Measurements from ENCODE around the gene PAX6. TPM values are rescaled to one million over a fixed set of nuclear protein-coding genes. Genes with fewer than 3 reads are reported as not detected.

PAX6 gene
- total RNA-seq, 1 experiment from 2014 or later = 3.3 TPM

GRCh38 chr11:31822927-31823643 is 12.0 kb upstream of the PAX6 start:
- peaks cover 78% of the 10 kb centered on the region for H3K4me1 Mint-ChIP-seq
- TF ChIP-seq TEAD4 (CRISPR knock-in tag; IDR thresholded peaks at IDR 0.05) (no peak), CBFB (CRISPR knock-in tag; IDR thresholded peaks at IDR 0.05; ENCODE audit: low read depth) (no peak), CREM (CRISPR knock-in tag; IDR thresholded peaks at IDR 0.05) (no peak), FOXP1 (CRISPR knock-in tag; IDR thresholded peaks at IDR 0.05; ENCODE audit: borderline replicate concordance) (no peak), ZNF396 (CRISPR knock-in tag; IDR thresholded peaks at IDR 0.05; ENCODE audit: borderline replicate concordance) (no peak), NFE2L1 (CRISPR knock-in tag; IDR thresholded peaks at IDR 0.05) (no peak), HMGXB4 (CRISPR knock-in tag; IDR thresholded peaks at IDR 0.05) (no peak), ZNF416 (CRISPR knock-in tag; IDR thresholded peaks at IDR 0.05) (no peak), PRRX2 (CRISPR knock-in tag; IDR thresholded peaks at IDR 0.05) (no peak), CREB1 (CRISPR knock-in tag; IDR thresholded peaks at IDR 0.05) (no peak)
- TF ChIP-seq, protein P1, sequence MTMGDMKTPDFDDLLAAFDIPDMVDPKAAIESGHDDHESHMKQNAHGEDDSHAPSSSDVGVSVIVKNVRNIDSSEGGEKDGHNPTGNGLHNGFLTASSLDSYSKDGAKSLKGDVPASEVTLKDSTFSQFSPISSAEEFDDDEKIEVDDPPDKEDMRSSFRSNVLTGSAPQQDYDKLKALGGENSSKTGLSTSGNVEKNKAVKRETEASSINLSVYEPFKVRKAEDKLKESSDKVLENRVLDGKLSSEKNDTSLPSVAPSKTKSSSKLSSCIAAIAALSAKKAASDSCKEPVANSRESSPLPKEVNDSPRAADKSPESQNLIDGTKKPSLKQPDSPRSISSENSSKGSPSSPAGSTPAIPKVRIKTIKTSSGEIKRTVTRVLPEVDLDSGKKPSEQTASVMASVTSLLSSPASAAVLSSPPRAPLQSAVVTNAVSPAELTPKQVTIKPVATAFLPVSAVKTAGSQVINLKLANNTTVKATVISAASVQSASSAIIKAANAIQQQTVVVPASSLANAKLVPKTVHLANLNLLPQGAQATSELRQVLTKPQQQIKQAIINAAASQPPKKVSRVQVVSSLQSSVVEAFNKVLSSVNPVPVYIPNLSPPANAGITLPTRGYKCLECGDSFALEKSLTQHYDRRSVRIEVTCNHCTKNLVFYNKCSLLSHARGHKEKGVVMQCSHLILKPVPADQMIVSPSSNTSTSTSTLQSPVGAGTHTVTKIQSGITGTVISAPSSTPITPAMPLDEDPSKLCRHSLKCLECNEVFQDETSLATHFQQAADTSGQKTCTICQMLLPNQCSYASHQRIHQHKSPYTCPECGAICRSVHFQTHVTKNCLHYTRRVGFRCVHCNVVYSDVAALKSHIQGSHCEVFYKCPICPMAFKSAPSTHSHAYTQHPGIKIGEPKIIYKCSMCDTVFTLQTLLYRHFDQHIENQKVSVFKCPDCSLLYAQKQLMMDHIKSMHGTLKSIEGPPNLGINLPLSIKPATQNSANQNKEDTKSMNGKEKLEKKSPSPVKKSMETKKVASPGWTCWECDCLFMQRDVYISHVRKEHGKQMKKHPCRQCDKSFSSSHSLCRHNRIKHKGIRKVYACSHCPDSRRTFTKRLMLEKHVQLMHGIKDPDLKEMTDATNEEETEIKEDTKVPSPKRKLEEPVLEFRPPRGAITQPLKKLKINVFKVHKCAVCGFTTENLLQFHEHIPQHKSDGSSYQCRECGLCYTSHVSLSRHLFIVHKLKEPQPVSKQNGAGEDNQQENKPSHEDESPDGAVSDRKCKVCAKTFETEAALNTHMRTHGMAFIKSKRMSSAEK (CRISPR knock-in tag; IDR thresholded peaks at IDR 0.05; ENCODE audit: borderline replicate concordance) = no peak
- TF ChIP-seq, protein P2, sequence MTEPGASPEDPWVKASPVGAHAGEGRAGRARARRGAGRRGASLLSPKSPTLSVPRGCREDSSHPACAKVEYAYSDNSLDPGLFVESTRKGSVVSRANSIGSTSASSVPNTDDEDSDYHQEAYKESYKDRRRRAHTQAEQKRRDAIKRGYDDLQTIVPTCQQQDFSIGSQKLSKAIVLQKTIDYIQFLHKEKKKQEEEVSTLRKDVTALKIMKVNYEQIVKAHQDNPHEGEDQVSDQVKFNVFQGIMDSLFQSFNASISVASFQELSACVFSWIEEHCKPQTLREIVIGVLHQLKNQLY (CRISPR knock-in tag; IDR thresholded peaks at IDR 0.05) = no peak
- TF ChIP-seq, protein P3, sequence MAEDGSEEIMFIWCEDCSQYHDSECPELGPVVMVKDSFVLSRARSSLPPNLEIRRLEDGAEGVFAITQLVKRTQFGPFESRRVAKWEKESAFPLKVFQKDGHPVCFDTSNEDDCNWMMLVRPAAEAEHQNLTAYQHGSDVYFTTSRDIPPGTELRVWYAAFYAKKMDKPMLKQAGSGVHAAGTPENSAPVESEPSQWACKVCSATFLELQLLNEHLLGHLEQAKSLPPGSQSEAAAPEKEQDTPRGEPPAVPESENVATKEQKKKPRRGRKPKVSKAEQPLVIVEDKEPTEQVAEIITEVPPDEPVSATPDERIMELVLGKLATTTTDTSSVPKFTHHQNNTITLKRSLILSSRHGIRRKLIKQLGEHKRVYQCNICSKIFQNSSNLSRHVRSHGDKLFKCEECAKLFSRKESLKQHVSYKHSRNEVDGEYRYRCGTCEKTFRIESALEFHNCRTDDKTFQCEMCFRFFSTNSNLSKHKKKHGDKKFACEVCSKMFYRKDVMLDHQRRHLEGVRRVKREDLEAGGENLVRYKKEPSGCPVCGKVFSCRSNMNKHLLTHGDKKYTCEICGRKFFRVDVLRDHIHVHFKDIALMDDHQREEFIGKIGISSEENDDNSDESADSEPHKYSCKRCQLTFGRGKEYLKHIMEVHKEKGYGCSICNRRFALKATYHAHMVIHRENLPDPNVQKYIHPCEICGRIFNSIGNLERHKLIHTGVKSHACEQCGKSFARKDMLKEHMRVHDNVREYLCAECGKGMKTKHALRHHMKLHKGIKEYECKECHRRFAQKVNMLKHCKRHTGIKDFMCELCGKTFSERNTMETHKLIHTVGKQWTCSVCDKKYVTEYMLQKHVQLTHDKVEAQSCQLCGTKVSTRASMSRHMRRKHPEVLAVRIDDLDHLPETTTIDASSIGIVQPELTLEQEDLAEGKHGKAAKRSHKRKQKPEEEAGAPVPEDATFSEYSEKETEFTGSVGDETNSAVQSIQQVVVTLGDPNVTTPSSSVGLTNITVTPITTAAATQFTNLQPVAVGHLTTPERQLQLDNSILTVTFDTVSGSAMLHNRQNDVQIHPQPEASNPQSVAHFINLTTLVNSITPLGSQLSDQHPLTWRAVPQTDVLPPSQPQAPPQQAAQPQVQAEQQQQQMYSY (CRISPR knock-in tag; IDR thresholded peaks at IDR 0.05) = no peak
- no peak overlapping the region for H3K4me3 Mint-ChIP-seq
- H3K36me3 Mint-ChIP-seq = no peaks in the 10 kb centered on the region
- H3K27ac Mint-ChIP-seq = no peak overlapping the region
- DNase-seq (ENCODE audit: low spot score) = no peak
- peaks cover 99% of the 10 kb centered on the region for H3K27me3 Mint-ChIP-seq (ENCODE audit: low read depth)
- no peaks in the 10 kb centered on the region for H3K9me3 Mint-ChIP-seq
- ChIA-PET POLR2A (interaction anchor here (1.1 to 1.6 kb wide), 3 partner anchors 10 to 18 kb away, joined by 3 to 5 read pairs (median 3); no protein-coding TSS in a partner anchor), CTCF (interaction anchor here (0.6 to 2.5 kb wide), 9 partner anchors 10 to 716 kb away, joined by 3 to 14 read pairs (median 7); no protein-coding TSS in a partner anchor)
- ATAC-seq = no peak; the same call in 1 of the 2 replicates

All from WTC11 (cell line).